Activated naive CD8-positive, alpha-beta T cell treated with anti-CD3 and anti-CD28 coated beads, Interleukin-2, amount 50 U/mL, for 16 hours (primary cell): ENCODE measurements around the gene GXYLT1.
"Not testable (repeated sequence)": the region's sequence is repeated elsewhere in the genome, so short reads cannot be mapped to it uniquely, and the experiment has no call there.

Source experiments
- DNase-seq: peaks from one replicate; pipeline ENCODE4 v3.0.0-alpha.2; 2020; ENCODE audit warnings: low read depth, low spot score

The GXYLT1 gene

DNA sequence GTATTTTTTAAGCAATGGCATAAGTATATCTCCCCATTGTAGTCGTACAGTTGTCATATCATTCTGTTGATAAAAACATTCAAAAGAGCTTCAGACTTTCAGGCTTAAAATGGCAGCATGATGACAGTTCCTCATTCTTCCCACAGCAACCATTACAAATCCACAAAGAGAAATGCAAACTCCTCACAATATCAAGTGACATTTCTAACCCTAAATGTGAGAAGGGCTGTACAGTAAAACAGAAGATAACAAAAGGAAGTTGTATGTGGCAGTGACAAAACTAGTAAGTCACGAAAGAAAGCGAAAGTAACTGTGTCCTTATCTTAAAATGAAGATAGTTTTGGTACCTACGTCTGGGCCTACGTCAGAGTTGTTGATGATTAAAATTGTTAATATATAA lies 46.7 kb downstream of the GXYLT1 start:
- DNase-seq = no peak

DNA sequence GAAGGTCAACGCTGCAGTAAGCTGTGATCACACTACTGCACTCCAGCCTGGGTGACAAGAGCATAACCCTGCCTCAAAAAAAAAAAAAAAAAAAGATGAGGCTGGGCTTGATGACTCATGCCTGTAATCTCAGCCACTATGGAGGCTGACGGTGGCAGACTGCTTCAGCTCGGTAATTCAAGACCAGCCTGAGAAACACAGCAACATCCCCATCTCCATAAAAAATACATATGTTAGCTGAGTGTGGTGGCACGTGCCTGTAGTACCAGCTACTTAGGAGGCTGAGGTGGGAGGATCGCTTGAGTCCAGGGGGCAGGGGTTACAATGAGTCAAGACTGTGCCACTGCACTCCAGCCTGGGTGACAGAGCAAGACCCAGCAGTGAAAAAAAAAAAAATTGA lies 50.4 kb downstream of the GXYLT1 start:
- no peak for DNase-seq

DNA sequence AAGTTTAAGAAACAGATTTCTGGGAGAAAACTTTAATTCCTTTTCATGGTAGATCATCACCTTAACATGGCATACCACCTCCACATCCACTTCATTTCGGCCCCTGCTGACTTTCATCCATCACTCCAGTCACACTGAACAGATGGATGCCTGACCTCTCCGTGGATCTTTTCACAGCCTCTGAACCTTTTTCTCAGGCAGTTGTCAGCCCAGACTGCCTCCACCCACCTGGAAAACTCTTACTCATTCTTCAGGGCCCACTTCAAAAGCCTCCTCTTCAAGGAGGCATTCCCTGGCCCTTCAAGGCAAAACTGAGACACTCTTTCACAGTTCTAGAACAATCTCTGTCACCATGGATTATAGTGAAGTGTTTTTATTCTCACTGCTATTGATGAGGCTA lies 52.9 kb downstream of the GXYLT1 start:
- DNase-seq = no peak

DNA sequence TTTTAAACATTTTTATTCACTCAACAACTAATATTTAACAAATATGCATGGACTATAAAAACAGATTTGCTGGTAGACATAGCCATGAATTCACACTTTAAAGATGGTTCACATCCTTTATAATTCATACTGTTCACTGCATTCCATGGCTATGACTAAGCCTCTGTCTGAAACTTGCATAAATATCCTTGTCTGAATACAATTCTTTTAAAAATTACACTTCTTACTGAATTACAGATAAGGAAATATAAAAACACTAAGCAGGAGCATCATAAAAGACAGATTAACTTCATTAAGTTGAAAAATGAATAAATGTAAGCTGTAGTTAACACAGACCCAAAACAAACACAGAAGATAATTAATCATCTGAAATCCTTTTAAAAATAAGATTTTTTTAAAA lies 53.8 kb downstream of the GXYLT1 start:
- no peak for DNase-seq

DNA sequence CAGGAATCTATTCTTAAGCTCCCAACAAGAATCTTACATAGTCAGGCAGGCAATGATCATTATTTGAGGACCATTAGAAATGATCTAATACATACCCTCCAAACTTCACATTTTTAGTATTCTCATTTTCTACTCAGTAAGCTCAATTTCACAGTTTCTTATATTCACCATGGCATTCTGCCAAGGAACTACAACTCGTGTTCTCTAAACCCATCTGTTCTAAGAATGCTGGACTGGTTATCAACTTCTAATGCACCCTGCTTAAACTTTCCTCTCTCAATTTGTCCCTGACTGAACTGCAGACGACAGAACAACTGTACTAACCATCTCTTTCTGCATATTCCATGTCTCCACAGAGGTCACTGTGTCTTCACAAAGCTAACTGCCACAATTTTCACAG lies 58.6 kb downstream of the GXYLT1 start:
- no peak for DNase-seq

DNA sequence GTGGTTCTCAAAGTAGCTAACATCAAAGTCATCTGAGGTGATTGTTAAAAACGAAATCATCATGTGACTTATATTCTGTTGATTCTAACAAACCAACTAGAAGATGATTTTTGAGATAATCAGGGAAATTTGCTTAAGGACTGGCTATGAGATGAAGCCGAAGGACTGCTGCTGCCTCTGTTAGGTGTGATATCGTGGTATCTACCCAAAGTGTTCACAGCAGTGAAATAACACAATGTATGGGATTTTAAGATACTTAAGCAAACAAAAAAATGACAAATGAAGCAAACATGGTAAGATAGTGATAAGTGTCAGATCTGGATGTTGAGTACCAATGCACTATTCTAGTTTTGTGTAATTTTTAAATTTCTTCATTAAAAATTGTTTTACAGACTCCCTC lies 59.1 kb downstream of the GXYLT1 start:
- DNase-seq = no peak

DNA sequence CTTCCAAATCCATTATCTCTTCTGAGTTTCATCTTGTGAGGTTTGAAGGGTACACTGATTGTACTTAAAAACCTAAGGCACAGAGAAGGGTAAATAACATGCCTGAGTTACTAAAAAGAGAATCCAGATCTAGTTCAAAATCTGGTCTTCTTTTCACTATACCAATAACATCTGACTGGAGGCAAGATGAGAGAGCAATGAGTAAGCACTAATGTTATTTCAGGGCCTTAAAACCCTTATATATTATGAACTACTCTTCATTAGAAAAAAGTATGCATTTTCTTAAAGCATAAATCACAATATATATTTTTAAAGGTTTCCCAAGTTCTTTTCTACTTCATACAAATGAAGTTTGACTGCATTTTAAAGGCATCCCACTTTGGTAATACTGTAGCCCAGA lies 60.2 kb downstream of the GXYLT1 start:
- no peak for DNase-seq

DNA sequence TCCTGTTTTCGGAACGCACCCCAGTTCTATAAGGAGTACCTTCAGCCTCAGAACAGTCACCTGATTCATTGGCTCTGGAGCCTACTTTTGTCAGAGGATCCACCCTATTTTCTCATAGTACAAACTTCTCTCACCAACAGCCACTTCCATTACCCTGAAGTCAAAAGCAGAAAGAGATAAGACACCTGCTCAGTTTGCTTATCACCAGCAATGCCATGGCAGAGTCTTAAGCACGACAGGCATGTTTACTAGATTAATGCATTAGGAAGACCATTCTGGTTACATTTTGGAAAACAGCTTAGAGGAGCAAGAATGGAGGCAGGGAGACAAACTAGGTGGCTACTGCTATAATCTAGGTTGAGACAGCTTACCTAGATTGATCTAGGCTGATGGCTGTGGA lies 67.7 kb downstream of the GXYLT1 start:
- no peak for DNase-seq

DNA sequence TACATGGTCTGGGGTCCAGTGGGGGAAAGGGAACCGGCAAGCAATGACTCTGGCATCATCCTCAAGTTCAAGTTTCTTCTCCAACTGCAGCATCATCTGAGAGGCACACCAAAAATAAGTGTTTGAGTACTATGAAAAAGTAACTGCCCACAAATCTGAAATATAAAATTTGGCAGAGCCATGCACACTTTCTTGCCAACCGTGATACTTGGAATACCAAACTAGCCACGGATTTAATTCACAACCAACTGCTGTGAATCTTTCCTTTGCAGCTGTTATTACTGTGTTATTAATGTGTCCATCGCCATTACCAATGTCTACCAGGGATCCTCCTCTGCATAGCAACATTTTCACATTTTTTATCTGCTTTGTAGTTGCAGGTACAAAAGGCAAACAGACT lies 74.6 kb downstream of the GXYLT1 start:
- no peak for DNase-seq

DNA sequence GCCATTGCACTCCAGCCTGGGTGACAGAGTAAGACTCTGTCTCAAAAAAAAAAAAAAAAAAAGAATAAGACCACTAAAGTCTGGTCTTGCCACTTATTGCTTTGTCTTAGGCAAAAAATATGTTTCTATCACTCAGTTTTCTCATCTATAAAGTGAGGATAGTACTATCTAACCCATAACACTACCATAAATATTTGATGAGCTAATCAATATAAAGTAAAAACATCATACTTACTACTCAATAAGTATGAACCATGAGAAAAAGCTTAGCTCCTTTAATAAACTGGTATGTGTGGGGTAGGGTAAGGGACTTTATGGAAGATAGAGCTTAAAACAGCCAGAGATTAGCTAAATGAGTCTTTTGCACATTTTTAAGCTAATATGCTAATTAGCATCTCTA lies 85.5 kb downstream of the GXYLT1 start:
- DNase-seq = no peak

DNA sequence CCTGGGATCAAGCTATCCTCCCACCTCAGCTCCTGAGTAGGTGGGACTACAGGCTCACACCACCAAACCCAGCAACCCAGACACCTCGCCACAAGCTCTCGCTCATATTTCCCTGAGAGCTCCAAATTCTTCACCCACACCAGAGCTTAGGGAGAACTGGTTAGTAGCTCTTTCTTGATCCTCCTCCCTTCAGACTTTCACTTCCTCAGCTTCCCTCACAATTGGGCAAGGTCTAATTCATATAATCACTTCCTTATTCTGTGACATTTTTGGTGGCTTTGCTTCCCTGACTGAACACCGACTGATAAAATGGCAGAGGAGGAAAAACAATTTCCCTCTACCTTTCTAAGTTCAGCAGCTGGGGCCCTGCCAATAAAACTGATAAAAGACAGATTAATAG lies 88.5 kb downstream of the GXYLT1 start:
- no peak for DNase-seq

DNA sequence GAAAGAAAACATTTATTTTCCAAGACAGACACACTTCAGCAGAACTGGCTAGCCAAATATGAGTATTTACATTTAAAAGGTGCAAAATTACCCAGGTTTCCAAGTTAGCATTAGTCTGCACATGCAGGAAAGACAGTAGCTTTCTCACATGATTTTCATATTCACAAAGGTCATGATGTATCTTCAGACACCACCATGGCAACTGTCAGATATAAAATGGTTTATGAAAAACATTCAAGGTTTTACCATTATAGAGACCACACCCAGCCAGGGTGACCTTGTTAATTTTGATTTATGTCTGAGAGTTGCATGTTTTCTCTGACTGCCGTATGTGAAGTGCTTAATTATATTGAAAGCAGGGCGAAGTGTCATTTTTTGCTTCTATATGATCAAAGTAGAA lies 91.2 kb downstream of the GXYLT1 start:
- DNase-seq = no peak

DNA sequence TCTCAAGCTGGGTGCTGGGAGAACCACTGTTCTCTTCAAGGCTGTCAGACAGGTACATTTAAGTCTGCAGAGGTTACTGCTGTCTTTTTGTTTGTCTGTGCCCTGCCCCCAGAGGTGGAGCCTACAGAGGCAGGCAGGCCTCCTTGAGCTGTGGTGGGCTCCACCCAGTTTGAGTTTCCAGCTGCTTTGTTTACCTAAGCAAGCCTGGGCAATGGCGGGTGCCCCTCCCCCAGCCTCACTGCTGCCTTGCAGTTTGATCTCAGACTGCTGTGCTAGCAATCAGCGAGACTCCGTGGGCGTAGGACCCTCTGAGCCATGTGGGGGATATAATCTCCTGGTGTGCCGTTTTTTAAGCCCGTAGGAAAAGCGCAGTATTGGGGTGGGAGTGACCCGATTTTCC lies 95.7 kb downstream of the GXYLT1 start:
- DNase-seq = not testable (repeated sequence)

DNA sequence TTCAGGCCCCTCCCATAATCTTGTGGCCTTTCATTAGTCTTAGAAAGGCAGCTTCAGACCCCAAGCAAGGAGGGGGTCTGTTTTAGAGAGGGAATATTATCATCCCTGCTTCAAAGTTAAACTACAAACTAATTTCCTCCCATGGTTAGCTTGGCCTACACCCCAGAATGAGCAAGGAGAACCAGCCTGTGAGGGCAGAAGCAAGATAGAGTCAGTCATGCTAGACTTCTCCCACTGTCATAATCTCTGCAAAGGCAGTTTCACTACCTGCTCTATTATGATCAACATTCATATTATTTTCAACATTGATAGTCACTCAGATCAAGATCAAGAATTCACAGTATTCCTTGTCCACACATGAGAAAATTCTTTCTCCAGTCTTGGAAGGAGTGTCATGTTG lies 105.1 kb downstream of the GXYLT1 start:
- no peak for DNase-seq

DNA sequence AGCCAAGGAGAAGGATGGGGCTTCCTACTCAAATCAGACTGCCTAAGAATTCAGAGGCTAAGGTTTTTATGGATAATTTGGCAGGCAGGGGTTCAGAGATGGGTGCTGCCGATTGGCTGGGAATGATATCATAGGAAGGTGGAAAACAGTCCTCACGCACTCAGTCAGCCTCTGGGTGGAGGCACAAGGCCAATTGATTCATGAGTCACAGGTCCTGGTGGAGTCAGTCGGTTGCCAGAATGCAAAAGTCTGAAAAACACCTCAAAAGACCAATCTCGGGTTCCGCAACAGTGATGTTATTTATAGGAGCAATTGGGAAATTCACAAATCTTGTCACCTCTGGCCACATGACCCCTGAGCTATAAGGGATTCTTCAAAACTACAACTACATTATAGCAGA lies 105.5 kb downstream of the GXYLT1 start:
- DNase-seq = no peak

DNA sequence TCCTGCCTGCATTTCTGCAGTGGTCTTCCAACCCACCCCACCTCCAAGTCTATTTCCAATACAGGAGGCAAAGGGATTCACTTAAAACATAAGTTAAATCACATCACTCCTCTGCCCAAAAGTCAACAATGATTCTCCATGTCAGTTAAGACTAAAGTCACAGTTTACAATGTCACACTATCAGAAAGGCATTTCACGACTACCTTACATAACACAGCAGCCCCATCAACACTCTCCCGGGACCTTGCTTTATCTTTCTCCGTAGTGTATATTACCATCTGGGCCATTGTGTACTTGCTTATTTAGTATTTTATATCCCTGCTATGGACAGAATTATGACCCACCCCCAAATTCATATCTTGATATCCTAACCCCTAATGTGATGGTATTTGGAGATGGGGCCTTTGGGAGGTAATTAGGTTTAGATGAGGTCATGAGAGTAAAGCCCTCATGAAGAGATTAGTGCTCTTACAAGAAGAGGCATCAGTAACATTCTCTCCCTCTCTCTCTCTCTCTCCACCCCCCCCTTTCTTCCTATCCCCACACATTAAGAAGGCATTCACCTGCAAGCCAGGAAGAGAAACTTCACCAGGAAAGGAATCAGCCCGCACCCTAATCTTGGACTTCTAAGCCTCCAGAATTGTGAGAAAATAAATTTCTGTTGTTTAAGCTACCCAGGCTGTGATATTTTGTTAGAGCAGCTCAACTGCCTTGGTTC lies 112.7 kb downstream of the GXYLT1 start:
- DNase-seq = no peak
